Measurements from ENCODE around the gene MAML2. TPM values are rescaled to one million over a fixed set of nuclear protein-coding genes. Genes with fewer than 3 reads are reported as not detected.

The MAML2 gene
- total RNA-seq, 1 experiment from 2014 or later = 28.3 TPM

DNA sequence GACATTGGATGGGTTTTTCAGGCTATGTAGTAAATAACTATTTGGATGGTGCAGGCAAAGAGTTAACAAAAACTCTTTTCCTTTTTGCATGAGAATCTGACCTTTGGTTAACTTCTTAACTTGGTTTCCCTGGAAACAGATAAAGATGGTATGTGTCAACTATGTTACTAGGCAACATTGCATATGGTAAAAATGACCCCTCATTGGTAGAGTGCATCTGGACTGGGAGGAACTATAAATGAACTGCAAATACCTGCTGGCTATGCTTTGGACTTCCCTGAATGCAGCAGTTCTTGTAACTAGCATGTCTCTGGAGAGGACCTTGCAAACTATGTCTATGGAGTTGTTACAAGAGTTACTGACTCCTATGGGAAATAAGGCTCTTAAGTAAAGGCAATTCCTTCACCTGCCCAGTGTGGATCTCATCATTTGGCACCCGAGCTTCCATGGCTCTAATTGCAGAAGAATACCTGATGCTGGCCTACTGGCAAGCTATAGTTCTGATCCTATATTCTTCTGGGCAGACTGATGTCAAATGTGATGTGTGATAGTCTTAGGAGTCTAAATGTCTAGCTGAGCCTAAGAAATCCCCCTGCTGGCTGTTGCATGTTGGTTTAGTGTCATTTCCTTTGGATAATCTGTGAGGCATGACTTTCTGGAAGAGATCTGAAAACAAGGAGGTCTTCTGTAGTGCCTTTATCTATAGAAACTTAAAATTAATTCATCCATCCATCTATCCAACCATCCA is 292.4 kb downstream of the MAML2 start:
- Histone ChIP-seq H3K4me1 (replicated peaks; ENCODE audit: insufficient read depth) (peaks cover 56% of the 10 kb centered on the region), H3F3A (ENCODE audit: insufficient read depth, low read depth) (peaks cover 18% of the 10 kb centered on the region), H3K27ac (no peak overlapping the region), H3K27me3 (ENCODE audit: insufficient read depth, low read depth) (no peaks in the 10 kb centered on the region), H3K4me2 (no peak overlapping the region), H3K79me2 (ENCODE audit: low read depth) (peaks cover 39% of the 10 kb centered on the region), H2AFZ (no peak overlapping the region), H3K36me3 (ENCODE audit: low read depth) (peaks cover 26% of the 10 kb centered on the region), H3K9me3 (ENCODE audit: insufficient read depth, low read depth) (peaks cover 6% of the 10 kb centered on the region; the same call in 1 of the 2 replicates), H3K4me3 (no peak overlapping the region), H3K9me2 (ENCODE audit: insufficient read depth) (no peaks in the 10 kb centered on the region), H4K20me1 (ENCODE audit: insufficient read depth) (no peaks in the 10 kb centered on the region)
- intact Hi-C loops (cut with micrococcal nuclease; ENCODE audit: unreplicated experiment) = no loop called here
- CTCF ChIA-PET = no interaction called here
- peak in 1 of 2 experiments; percentile 84 for DNase-seq
- POLR2A ChIA-PET (ENCODE audit: unreplicated experiment) = no interaction called here
- no peak for TF ChIP-seq CTCF (conservative IDR thresholded peaks at IDR 0.05)
- no peak for TF ChIP-seq EZH2 (IDR thresholded peaks at IDR 0.05; ENCODE audit: low read depth)
- BruUV-seq (replicated peaks) = no TSS peak

DNA sequence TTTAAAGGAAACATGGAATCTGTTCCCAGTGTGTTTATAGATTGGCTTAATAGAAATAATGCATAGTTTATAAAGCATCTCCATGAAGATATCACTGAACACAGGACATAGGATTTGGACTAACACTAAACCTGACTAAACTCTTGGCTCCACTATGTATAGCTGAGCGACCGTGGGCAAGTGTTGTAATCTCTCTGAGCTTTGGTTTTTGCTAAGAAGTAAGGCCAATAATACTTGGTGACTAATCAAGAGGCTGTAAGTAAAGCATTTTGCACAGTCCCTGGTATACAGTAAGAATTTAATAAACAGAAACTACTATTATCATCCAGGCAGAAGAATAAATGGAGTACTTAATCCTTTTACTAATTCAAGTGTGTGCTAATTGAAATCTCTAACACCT is 293.6 kb downstream of the MAML2 start:
- Histone ChIP-seq H3K4me2 (no peak overlapping the region), H3K27me3 (ENCODE audit: insufficient read depth, low read depth) (no peaks in the 10 kb centered on the region), H3K9me3 (ENCODE audit: insufficient read depth, low read depth) (peaks cover 6% of the 10 kb centered on the region; the same call in 1 of the 2 replicates), H3K4me3 (no peak overlapping the region), H3K27ac (no peak overlapping the region), H4K20me1 (ENCODE audit: insufficient read depth) (no peaks in the 10 kb centered on the region), H3K9me2 (ENCODE audit: insufficient read depth) (no peaks in the 10 kb centered on the region), H3K4me1 (replicated peaks; ENCODE audit: insufficient read depth) (peaks cover 44% of the 10 kb centered on the region), H2AFZ (no peak overlapping the region), H3K79me2 (ENCODE audit: low read depth) (peaks cover 30% of the 10 kb centered on the region), H3K36me3 (ENCODE audit: low read depth) (peaks cover 26% of the 10 kb centered on the region), H3F3A (ENCODE audit: insufficient read depth, low read depth) (peaks cover 18% of the 10 kb centered on the region)
- no TSS peak for BruUV-seq (replicated peaks)
- no peak for DNase-seq
- CTCF ChIA-PET = interaction anchor here (0.6 kb wide), 1 partner anchor 295 kb away, joined by 4 read pairs; no protein-coding TSS in a partner anchor
- TF ChIP-seq EZH2 (IDR thresholded peaks at IDR 0.05; ENCODE audit: low read depth) (no peak), CTCF (conservative IDR thresholded peaks at IDR 0.05) (no peak)
- POLR2A ChIA-PET (ENCODE audit: unreplicated experiment) = no interaction called here
- intact Hi-C loops (cut with micrococcal nuclease; ENCODE audit: unreplicated experiment) = no loop called here

- H3K4me1 ChIP-seq (replicated peaks; ENCODE audit: insufficient read depth) = peaks cover 12% of the 10 kb centered on the region; the same call in 1 of the 2 replicates
- no TSS peak for BruUV-seq (replicated peaks)
- no peak for DNase-seq
- H3K4me3 ChIP-seq = no peak overlapping the region
- no peaks in the 10 kb centered on the region for H3K9me2 ChIP-seq (ENCODE audit: insufficient read depth)
- H3K4me2 ChIP-seq = no peak overlapping the region
- no peak overlapping the region for H2AFZ ChIP-seq
- peaks cover 9% of the 10 kb centered on the region; the same call in 1 of the 2 replicates for H3K79me2 ChIP-seq (ENCODE audit: low read depth)
- no peaks in the 10 kb centered on the region; the same call in 1 of the 2 replicates for H3F3A ChIP-seq (ENCODE audit: insufficient read depth, low read depth)
- ChIA-PET POLR2A (ENCODE audit: unreplicated experiment) (no interaction called here), CTCF (no interaction called here)
- H3K27ac ChIP-seq = no peak overlapping the region
- no peaks in the 10 kb centered on the region for H4K20me1 ChIP-seq (ENCODE audit: insufficient read depth)
- H3K36me3 ChIP-seq (ENCODE audit: low read depth) = peaks cover 12% of the 10 kb centered on the region
- intact Hi-C loops (cut with micrococcal nuclease; ENCODE audit: unreplicated experiment) = no loop called here
- H3K9me3 ChIP-seq (ENCODE audit: insufficient read depth, low read depth) = no peaks in the 10 kb centered on the region
- TF ChIP-seq EZH2 (IDR thresholded peaks at IDR 0.05; ENCODE audit: low read depth) (no peak), CTCF (conservative IDR thresholded peaks at IDR 0.05) (no peak)
- H3K27me3 ChIP-seq (ENCODE audit: insufficient read depth, low read depth) = no peaks in the 10 kb centered on the region
These were observed 297.2 kb downstream of the MAML2 start for GRCh38 chr11:96045622-96046456.

All from PC-9 (cell line).